Measurements from ENCODE around the gene SCN4B. TPM values are rescaled to one million over a fixed set of nuclear protein-coding genes. Genes with fewer than 3 reads are reported as not detected.

The SCN4B gene
- total RNA-seq, 1 donor from 2014 or later, result 0.79 TPM

DNA sequence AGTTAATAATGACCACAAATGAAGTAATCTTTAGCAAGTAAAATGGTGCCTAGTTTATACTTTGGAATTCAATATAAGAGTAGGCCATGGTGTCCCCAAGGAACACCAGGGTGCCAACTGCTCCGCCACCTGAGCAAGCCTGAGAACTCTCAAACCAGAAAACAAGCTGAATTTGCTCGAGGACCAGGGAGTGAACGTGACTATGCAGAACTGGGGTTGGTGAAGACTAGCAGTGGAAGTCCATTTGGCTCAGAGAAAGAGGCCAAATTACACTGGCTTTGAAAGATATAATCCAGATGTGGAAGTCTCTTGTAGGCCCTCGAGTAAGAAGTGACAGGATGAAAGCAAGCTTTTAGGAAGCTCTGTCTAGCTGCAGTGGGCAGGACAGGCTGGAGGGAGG is 57.1 kb downstream of the SCN4B start:
- H3K36me3 ChIP-seq (ENCODE audit: control insufficient read depth, insufficient read depth, low read length), result no peaks in the 10 kb centered on the region
- H3K4me3 ChIP-seq (ENCODE audit: low read depth, low read length), result no peak overlapping the region
- TF ChIP-seq, protein P1, sequence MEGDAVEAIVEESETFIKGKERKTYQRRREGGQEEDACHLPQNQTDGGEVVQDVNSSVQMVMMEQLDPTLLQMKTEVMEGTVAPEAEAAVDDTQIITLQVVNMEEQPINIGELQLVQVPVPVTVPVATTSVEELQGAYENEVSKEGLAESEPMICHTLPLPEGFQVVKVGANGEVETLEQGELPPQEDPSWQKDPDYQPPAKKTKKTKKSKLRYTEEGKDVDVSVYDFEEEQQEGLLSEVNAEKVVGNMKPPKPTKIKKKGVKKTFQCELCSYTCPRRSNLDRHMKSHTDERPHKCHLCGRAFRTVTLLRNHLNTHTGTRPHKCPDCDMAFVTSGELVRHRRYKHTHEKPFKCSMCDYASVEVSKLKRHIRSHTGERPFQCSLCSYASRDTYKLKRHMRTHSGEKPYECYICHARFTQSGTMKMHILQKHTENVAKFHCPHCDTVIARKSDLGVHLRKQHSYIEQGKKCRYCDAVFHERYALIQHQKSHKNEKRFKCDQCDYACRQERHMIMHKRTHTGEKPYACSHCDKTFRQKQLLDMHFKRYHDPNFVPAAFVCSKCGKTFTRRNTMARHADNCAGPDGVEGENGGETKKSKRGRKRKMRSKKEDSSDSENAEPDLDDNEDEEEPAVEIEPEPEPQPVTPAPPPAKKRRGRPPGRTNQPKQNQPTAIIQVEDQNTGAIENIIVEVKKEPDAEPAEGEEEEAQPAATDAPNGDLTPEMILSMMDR (IDR thresholded peaks at IDR 0.05; ENCODE audit: insufficient read depth, low read length, poor library complexity, severe bottlenecking), result no peak
- peaks cover 11% of the 10 kb centered on the region for H3K27me3 ChIP-seq (ENCODE audit: control insufficient read depth, insufficient read depth, low read length)
- no peak for DNase-seq (ENCODE audit: low read depth)

DNA sequence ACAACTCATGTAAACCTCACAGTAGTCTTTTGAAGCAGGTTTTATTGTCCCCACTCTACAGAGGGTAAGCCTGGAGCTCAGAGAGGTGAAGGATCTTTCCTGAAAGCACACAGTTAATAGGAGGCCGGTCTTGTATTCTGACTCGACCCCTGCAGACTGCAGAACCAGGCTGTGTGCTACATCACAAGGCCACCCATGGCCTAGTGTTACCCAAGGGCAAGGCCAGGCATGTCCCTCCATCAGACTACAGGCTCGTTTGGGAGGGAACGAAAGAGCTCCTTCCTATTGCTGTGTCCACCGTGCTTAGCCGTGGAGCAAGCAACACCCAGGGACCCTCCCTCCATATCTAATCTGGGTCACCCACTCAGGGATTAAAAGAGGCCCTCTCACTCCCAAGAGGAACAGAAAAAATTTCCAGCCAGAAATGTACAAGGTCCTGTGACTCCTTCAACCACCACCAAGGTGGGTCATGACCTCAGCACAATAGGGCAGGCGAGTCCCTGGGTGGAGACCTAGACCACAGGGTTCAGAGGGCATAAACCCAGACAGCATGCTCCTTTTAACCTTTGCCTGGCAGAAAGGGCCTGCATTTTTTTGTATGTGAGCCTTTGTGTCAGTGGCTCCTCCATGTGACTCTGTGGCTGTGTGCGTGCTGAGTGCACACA is 59.6 kb downstream of the SCN4B start:
- Histone ChIP-seq H3K27me3 (ENCODE audit: control insufficient read depth, insufficient read depth, low read length) (peaks cover 5% of the 10 kb centered on the region), H3K36me3 (ENCODE audit: control insufficient read depth, insufficient read depth, low read length) (no peaks in the 10 kb centered on the region), H3K4me3 (ENCODE audit: low read depth, low read length) (no peak overlapping the region)
- DNase-seq (ENCODE audit: low read depth), result no peak
- TF ChIP-seq, protein P1 (IDR thresholded peaks at IDR 0.05; ENCODE audit: insufficient read depth, low read length, poor library complexity, severe bottlenecking), result no peak

DNA sequence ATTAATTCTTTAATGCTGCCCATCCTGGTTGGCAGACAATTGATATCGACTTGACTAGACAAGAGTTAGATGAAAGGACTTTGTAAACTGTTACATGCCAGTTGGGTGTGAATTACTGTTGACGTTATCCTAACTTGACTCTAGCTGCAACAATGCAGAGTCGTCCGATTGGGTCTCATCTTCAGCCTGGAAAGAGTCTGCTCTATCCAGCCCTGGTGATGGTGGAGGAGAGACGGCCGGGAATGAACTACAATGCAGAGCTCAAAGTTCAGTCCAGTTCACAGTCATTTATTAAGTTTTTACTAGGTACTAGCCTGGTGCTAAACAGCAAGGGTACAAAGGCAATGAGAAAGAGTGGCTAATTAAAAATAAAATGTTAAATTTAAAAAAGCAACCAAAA is 60.9 kb downstream of the SCN4B start:
- Histone ChIP-seq H3K4me3 (ENCODE audit: low read depth, low read length) (no peak overlapping the region), H3K27me3 (ENCODE audit: control insufficient read depth, insufficient read depth, low read length) (peaks cover 5% of the 10 kb centered on the region), H3K36me3 (ENCODE audit: control insufficient read depth, insufficient read depth, low read length) (no peaks in the 10 kb centered on the region)
- DNase-seq (ENCODE audit: low read depth), result no peak
- TF ChIP-seq, protein P1 (IDR thresholded peaks at IDR 0.05; ENCODE audit: insufficient read depth, low read length, poor library complexity, severe bottlenecking), result no peak

DNA sequence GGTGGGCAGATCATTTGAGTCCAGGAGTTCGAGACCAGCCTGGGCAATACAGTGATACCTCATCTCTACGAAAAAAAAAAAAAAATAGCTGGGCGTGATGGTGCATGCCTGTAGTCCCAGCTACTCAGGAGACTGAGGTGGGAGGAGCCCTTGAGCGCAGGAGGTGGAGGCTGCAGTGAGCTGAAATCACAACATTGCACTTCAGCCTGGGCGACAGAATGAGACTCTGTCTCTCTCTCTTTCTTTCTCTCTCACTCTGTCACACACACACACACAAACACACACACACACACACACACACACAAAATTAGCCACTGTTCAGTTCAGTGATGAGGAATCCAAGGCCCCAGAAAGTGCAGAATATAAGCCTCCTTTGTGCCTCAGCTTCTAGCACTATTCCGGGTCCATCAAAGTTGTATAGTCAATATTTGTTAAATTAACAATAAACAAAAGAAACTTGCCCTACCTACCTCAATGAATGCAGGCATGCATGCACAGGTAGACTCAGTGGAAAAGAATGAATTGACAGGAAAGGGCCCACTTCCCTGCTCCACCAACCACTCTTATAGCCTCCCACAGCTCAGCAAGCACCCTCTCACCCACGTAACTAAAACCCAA is 62.0 kb downstream of the SCN4B start:
- no peaks in the 10 kb centered on the region for H3K36me3 ChIP-seq (ENCODE audit: control insufficient read depth, insufficient read depth, low read length)
- H3K4me3 ChIP-seq (ENCODE audit: low read depth, low read length), result no peak overlapping the region
- no peak for DNase-seq (ENCODE audit: low read depth)
- peaks cover 5% of the 10 kb centered on the region for H3K27me3 ChIP-seq (ENCODE audit: control insufficient read depth, insufficient read depth, low read length)
- TF ChIP-seq, protein P1 (IDR thresholded peaks at IDR 0.05; ENCODE audit: insufficient read depth, low read length, poor library complexity, severe bottlenecking), result no peak

DNA sequence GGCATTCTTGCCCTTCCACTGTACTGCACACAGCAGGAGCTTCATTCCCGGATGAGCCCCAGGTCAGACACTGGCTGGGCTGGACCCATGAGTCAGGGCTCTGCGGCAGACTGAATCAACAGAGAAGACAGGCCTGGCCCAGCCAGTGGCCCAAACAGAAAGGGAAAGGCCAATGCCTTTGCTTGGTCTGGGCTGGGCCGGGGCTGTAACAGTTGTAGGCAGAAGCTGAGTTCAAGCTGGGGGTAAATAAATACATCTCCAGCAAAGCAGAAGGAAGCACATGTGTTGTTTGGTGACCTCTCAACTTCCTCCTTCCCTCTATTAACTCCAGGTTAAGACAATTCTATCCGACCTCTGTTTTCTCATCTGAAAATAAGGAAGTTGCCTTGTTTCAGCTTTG is 64.1 kb downstream of the SCN4B start:
- Histone ChIP-seq H3K27me3 (ENCODE audit: control insufficient read depth, insufficient read depth, low read length) (no peaks in the 10 kb centered on the region), H3K36me3 (ENCODE audit: control insufficient read depth, insufficient read depth, low read length) (no peaks in the 10 kb centered on the region), H3K4me3 (ENCODE audit: low read depth, low read length) (no peak overlapping the region)
- TF ChIP-seq, protein P1 (IDR thresholded peaks at IDR 0.05; ENCODE audit: insufficient read depth, low read length, poor library complexity, severe bottlenecking), result no peak
- DNase-seq (ENCODE audit: low read depth), result no peak

DNA sequence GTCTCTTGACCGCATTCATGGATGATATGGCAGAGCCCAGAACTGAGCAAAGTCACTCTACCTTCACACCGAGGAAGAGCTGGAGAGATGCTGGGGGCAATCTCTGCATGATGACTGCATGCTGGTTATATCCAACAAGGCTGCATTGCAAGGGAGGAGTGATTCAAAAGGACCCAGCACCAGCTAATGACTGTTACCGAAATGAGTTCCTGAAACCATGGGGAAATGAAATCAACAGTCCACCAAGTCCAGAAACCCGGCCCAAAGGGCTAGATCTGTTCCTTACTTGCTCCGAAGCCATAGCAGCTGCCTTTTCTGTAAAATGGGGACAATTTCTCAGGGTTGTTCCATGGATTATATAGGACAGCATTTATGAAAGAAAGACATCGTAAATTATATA is 64.7 kb downstream of the SCN4B start:
- TF ChIP-seq, protein P1 (IDR thresholded peaks at IDR 0.05; ENCODE audit: insufficient read depth, low read length, poor library complexity, severe bottlenecking), result no peak
- no peak for DNase-seq (ENCODE audit: low read depth)
- no peak overlapping the region for H3K4me3 ChIP-seq (ENCODE audit: low read depth, low read length)
- H3K27me3 ChIP-seq (ENCODE audit: control insufficient read depth, insufficient read depth, low read length), result peaks cover under 1% of the 10 kb centered on the region
- no peaks in the 10 kb centered on the region for H3K36me3 ChIP-seq (ENCODE audit: control insufficient read depth, insufficient read depth, low read length)
